ENCODE data around the gene ANKRD18A. TPM values are rescaled to one million over a fixed set of nuclear protein-coding genes. Genes with fewer than 3 reads are reported as not detected.

ANKRD18A gene
- total RNA-seq, 1 experiment from 2014 or later, result 14.4 TPM

GRCh38 chr9:38641142-38641541 is 20.7 kb upstream of the ANKRD18A start:
- no peaks in the 10 kb centered on the region; a peak in 2 of 7 replicates for H3K36me3 Mint-ChIP-seq (ENCODE audit: insufficient read depth in 1 of 3, low read depth in 3 of 3)
- no peak overlapping the region for H4K8ac ChIP-seq (replicated peaks; ENCODE audit: insufficient read length, low read depth, low read length)
- no peak overlapping the region for H2BK120ac ChIP-seq (ENCODE audit: low read depth, low read length, poor library complexity, severe bottlenecking)

More at GRCh38 chr9:38641142-38641541, 20.7 kb upstream of the ANKRD18A start:
- H4K91ac ChIP-seq (ENCODE audit: insufficient read length, low read depth, low read length), result no peak overlapping the region
- H3K18ac ChIP-seq (ENCODE audit: insufficient read length, low read depth, low read length), result no peak overlapping the region
- H3K4me3 Mint-ChIP-seq, result no peak overlapping the region
- no peak overlapping the region for H2AK5ac ChIP-seq (ENCODE audit: insufficient read length, low read length)
- no peaks in the 10 kb centered on the region for H3K27me3 Mint-ChIP-seq (ENCODE audit: low read depth)
- no peak overlapping the region for H2AFZ ChIP-seq (ENCODE audit: low read length)
- H3K4me1 Mint-ChIP-seq, result peaks cover 15 to 19% of the 10 kb centered on the region in 2 experiments
- no peak overlapping the region for H2BK20ac ChIP-seq (ENCODE audit: low read depth, low read length, poor library complexity, severe bottlenecking)
- no peak for DNase-seq
- no peak overlapping the region for H4K5ac ChIP-seq (ENCODE audit: insufficient read length, low read depth, low read length)
- no peak overlapping the region for H2BK15ac ChIP-seq (ENCODE audit: low read depth, low read length)
- TF ChIP-seq, protein P1, sequence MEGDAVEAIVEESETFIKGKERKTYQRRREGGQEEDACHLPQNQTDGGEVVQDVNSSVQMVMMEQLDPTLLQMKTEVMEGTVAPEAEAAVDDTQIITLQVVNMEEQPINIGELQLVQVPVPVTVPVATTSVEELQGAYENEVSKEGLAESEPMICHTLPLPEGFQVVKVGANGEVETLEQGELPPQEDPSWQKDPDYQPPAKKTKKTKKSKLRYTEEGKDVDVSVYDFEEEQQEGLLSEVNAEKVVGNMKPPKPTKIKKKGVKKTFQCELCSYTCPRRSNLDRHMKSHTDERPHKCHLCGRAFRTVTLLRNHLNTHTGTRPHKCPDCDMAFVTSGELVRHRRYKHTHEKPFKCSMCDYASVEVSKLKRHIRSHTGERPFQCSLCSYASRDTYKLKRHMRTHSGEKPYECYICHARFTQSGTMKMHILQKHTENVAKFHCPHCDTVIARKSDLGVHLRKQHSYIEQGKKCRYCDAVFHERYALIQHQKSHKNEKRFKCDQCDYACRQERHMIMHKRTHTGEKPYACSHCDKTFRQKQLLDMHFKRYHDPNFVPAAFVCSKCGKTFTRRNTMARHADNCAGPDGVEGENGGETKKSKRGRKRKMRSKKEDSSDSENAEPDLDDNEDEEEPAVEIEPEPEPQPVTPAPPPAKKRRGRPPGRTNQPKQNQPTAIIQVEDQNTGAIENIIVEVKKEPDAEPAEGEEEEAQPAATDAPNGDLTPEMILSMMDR (conservative IDR thresholded peaks at IDR 0.05), result no peak
- H3K27ac ChIP-seq (ENCODE audit: insufficient read length, low read depth, low read length), result no peak overlapping the region
- no peaks in the 10 kb centered on the region; the same call in 1 of the 2 replicates for H3K4me1 ChIP-seq (ENCODE audit: insufficient read depth, low read length)
- H3T11ph ChIP-seq (ENCODE audit: low read length), result no peak overlapping the region
- no peak overlapping the region for H3K4ac ChIP-seq (ENCODE audit: low read depth, low read length)
- no peak overlapping the region for H3K27ac Mint-ChIP-seq
- H3K27me3 ChIP-seq (ENCODE audit: insufficient read depth, low read length), result no peaks in the 10 kb centered on the region
- no peaks in the 10 kb centered on the region for H3K79me2 ChIP-seq (ENCODE audit: insufficient read depth, low read length)
- H3K14ac ChIP-seq (ENCODE audit: insufficient read depth, low read length), result no peak overlapping the region
- no peaks in the 10 kb centered on the region for H4K20me1 ChIP-seq (ENCODE audit: control insufficient read depth, insufficient read depth, insufficient read length)
- no peak overlapping the region for H3K4me2 ChIP-seq (ENCODE audit: insufficient read depth, insufficient read length, low read length)
- no peak overlapping the region for H3K9ac ChIP-seq (ENCODE audit: extremely low read depth, insufficient read length, low read length)
- no peak overlapping the region for H2BK5ac ChIP-seq (ENCODE audit: insufficient read length, low read length)
- no peaks in the 10 kb centered on the region for H3K79me1 ChIP-seq (ENCODE audit: insufficient read depth, low read depth, low read length, poor library complexity, severe bottlenecking)
- H3K23ac ChIP-seq (ENCODE audit: insufficient read length, low read depth, low read length), result no peak overlapping the region
- WGBS (ENCODE audit: extremely low coverage, insufficient read length, low lambda C conversion rate), result no CpG with 5 or more reads among the region's 9 CpGs
- H2BK12ac ChIP-seq (ENCODE audit: insufficient read length, low read depth, low read length), result no peak overlapping the region
- no peak overlapping the region for H3K56ac ChIP-seq (ENCODE audit: insufficient read length, low read depth, low read length)
- no peaks in the 10 kb centered on the region for H3K9me3 ChIP-seq (ENCODE audit: control insufficient read depth, low read depth, low read length)
- peaks cover 0 to 2% of the 10 kb centered on the region in 2 experiments; a peak in 1 of 5 replicates for H3K9me3 Mint-ChIP-seq
- H3K23me2 ChIP-seq (ENCODE audit: insufficient read length, low read depth, low read length, poor library complexity, severe bottlenecking), result no peaks in the 10 kb centered on the region

All from H9 (cell line).